ENCODE data around the gene BBLN. TPM values are rescaled to one million over a fixed set of nuclear protein-coding genes. Genes with fewer than 3 reads are reported as not detected.
A peak's percentile ranks its signal among the peaks of the same experiment; 100 is the strongest.
"Not testable (repeated sequence)": the region's sequence is repeated elsewhere in the genome, so short reads cannot be mapped to it uniquely, and the experiment has no call there.

The BBLN gene
- total RNA-seq = 78.1 TPM

GRCh38 chr9:128159784-128160602 lies at the start of gene BBLN:
Gene BBLN (plus strand): TSS chr9:128160265. CDS start chr9:128160408, 143 bp downstream.
- peaks cover 21% of the 10 kb centered on the region for H3K4me1 ChIP-seq (ENCODE audit: insufficient read depth, low read length)
- peak within 1 kb of the TSS; percentile 85 for H3K4me3 ChIP-seq (ENCODE audit: low read length)
- no peaks in the 10 kb centered on the region for H3K9me3 ChIP-seq (ENCODE audit: low read depth, low read length)
- no peaks in the 10 kb centered on the region for H3K27me3 ChIP-seq (ENCODE audit: insufficient read depth, low read length)

DNA sequence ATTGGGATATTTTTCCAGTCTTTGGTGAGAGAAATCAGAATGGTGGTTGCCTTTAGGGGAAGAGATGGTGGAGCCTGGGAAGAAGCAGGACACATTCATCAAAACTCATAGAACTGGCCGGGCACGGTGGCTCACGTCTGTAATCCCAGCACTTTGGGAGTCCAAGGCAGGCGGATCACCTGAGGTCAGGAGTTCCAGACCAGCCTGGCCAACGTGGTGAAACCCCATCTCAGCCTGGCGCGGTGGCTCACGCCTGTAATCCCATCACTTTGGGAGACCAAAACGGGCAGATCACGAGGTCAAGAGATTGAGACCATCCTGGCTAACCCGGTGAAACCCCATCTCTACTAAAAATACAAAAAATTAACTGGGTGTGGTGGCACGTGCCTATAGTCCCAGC lies 48.3 kb upstream of the BBLN start:
- H3K9me3 ChIP-seq (ENCODE audit: low read depth, low read length); H3K27me3 ChIP-seq (ENCODE audit: insufficient read depth, low read length); H3K4me3 ChIP-seq (ENCODE audit: low read length): not testable (repeated sequence)
- peaks cover 20% of the 10 kb centered on the region for H3K4me1 ChIP-seq (ENCODE audit: insufficient read depth, low read length)

DNA sequence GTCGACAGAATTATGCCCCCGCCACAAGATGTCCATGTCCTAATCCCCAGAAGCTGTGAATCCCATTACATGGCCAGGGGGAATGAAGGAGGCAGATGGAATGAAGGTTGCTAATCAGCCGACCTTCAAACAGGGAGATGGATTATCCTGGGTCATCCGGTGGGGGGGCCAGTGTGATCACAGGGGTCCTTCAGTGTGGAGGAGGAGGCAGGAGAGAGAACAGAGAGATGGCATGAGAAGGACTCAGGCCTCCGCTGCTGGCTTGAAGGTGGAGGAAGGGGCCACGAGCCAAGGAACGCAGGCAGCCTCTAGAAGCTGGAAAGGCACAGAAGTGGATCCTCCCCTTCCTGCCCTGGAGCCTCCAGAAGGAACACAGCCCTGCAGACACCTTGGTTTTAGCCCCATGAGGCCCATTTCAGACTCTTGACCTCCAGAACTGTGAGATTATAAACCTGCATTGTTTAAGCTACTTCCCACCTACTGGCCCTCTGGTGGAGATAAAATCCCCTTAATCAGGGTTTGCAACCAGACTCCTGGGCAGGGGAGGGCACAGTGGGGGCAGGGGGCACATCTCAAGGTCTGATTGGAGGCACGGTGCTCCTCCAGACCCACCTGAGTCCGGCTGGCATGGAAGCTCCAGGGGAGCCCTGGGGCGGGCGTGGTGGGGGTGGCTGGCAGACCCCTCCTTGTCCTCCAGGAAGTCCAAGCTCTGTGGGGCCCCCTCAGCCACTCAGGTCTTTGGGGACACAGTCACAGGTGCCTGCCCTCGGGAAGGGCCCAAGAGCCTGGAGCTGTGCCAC lies 46.3 kb upstream of the BBLN start:
- no peak overlapping the region for H3K4me3 ChIP-seq (ENCODE audit: low read length)
- no peaks in the 10 kb centered on the region for H3K27me3 ChIP-seq (ENCODE audit: insufficient read depth, low read length)
- peaks cover 31% of the 10 kb centered on the region for H3K4me1 ChIP-seq (ENCODE audit: insufficient read depth, low read length)
- H3K9me3 ChIP-seq (ENCODE audit: low read depth, low read length) = no peaks in the 10 kb centered on the region

DNA sequence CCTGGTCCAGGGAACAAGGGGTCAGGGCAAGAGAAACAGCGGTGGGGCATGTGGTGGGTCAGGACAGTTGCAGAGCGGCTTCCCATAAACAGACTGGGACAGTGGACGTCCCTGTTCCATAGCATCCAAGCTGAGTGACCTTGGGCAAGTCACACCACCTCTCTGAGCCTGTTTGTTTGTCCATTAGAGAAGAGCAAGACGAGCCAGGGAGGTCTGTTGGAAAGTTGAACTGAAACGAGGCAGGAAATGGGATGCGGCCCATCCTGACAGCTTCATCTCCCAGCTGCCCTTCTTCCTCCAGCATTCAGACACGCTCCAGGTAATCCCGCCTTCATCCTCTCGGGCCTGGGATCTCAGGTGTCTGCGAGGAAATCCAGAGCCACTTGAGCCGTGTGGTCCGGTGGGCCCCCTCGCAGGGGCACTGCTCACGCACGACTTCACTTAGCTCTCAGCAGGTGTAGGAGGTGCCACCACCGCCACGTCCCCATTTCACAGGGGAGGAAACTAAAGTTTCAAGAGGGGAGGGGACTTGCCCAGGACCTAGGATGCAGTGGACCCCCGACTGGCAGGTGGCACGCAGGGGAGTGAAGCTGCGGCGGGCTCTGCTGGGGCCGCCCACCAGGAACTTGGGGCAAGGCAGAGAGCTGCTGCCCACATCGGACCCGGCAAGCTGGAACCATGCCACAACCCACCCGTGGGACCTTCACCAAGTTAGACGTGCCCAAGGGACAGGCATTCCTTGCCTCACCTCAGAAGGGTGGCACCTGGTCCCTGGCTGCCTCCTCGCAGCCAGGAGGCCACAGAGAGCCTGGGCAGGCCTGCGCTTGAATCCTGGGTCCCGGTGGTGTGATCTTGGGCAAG lies 45.5 kb upstream of the BBLN start:
- Histone ChIP-seq H3K9me3 (ENCODE audit: low read depth, low read length) (no peaks in the 10 kb centered on the region), H3K4me1 (ENCODE audit: insufficient read depth, low read length) (peaks cover 31% of the 10 kb centered on the region), H3K4me3 (ENCODE audit: low read length) (no peak overlapping the region), H3K27me3 (ENCODE audit: insufficient read depth, low read length) (no peaks in the 10 kb centered on the region)

GRCh38 chr9:128115187-128116103 lies 44.6 kb upstream of the BBLN start:
- Histone ChIP-seq H3K4me3 (ENCODE audit: low read length) (no peak overlapping the region), H3K27me3 (ENCODE audit: insufficient read depth, low read length) (no peaks in the 10 kb centered on the region), H3K4me1 (ENCODE audit: insufficient read depth, low read length) (peaks cover 31% of the 10 kb centered on the region), H3K9me3 (ENCODE audit: low read depth, low read length) (no peaks in the 10 kb centered on the region)

DNA sequence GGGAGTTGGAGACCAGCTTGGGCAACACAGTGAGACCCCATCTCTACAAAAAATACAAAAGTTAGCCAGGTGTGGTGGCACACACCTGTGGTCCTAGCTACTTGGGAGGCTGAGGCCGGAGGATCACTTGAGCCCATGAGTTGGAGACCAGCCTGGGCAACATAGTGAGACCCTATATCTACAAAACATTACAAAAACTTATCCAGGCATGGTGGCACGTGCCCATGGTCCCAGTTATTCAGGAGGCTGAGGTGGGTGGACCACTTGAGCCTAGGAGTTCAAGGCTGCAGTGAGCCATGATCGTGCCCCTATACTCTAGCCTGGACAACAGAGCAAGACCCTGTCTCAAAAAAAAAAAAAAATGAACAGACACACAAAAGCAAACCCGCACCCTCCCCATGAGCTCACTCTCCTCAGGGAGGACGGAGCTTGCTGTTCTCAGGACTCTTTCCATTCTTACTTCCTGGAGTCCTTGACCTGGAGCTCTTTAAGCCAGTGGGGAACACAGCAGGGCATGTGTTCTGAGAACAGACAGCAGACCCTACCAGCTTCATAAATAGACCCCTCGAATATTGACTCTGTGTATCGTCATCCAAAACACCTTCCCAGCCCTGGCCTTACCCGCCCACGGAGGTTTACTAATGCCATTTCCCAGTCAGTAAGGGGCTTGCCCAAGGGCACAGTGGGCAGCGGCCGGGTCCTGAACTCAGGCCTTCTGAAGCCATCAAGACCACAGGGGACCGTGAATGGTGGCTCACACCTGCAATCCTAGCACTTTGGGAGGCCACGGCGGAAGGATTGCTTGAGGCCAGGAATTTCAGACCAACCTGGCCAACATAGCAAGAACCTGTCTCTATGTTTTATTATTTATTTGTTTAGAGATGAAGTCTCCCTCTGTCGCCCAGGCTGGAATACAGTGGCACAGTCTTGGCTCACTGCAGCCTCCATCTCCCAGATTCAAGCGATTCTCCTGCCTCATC lies 43.7 kb upstream of the BBLN start:
- Histone ChIP-seq H3K9me3 (ENCODE audit: low read depth, low read length) (no peaks in the 10 kb centered on the region), H3K4me3 (ENCODE audit: low read length) (no peak overlapping the region), H3K4me1 (ENCODE audit: insufficient read depth, low read length) (peaks cover 31% of the 10 kb centered on the region), H3K27me3 (ENCODE audit: insufficient read depth, low read length) (no peaks in the 10 kb centered on the region)

DNA sequence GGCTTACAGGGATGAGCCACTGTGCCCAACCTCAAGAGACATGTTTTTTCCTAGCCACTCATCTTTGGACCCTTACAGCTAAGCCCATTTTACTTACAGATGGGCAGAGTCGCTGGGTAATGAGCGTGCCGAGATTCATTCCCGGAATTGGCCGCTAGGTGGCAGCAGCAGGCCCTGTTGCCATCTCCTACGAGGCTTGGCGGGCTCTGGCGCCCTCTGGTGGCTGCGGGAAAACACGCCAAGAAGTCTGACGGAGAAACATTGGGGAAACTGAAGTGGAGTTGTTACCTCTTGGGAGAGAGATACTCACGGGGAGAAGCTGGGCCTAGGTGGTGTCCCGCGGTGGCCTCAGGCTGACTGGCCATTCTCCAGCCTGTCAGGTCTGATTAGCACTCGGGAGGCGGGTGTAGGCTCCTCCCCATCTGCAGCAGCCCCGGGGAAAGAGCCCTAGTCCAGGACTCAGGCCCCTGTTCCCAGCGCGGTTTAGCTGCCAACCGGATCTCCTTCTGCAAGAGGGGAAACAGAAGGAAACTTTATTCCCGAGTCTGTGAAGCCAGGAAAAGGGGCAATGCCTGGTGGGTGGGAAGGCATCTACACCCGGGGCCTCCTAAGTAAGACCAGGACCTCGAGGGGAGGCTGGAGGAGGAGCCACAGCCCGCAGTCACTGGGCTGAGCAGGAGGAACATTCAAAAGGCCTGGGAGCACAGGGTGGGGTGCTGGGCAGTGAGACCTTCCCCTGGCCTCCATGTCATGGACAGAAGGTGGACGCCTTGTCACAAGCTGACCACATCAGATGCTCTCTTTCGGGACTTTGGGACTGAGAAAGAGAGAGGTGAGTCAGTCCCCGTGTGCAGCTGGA lies 42.2 kb upstream of the BBLN start:
- H3K27me3 ChIP-seq (ENCODE audit: insufficient read depth, low read length) = no peaks in the 10 kb centered on the region
- H3K4me1 ChIP-seq (ENCODE audit: insufficient read depth, low read length) = peaks cover 31% of the 10 kb centered on the region
- no peaks in the 10 kb centered on the region for H3K9me3 ChIP-seq (ENCODE audit: low read depth, low read length)
- no peak overlapping the region for H3K4me3 ChIP-seq (ENCODE audit: low read length)

GRCh38 chr9:128118472-128118857 lies 41.6 kb upstream of the BBLN start:
- peaks cover 31% of the 10 kb centered on the region for H3K4me1 ChIP-seq (ENCODE audit: insufficient read depth, low read length)
- H3K9me3 ChIP-seq (ENCODE audit: low read depth, low read length) = no peaks in the 10 kb centered on the region
- H3K4me3 ChIP-seq (ENCODE audit: low read length) = no peak overlapping the region
- H3K27me3 ChIP-seq (ENCODE audit: insufficient read depth, low read length) = no peaks in the 10 kb centered on the region

DNA sequence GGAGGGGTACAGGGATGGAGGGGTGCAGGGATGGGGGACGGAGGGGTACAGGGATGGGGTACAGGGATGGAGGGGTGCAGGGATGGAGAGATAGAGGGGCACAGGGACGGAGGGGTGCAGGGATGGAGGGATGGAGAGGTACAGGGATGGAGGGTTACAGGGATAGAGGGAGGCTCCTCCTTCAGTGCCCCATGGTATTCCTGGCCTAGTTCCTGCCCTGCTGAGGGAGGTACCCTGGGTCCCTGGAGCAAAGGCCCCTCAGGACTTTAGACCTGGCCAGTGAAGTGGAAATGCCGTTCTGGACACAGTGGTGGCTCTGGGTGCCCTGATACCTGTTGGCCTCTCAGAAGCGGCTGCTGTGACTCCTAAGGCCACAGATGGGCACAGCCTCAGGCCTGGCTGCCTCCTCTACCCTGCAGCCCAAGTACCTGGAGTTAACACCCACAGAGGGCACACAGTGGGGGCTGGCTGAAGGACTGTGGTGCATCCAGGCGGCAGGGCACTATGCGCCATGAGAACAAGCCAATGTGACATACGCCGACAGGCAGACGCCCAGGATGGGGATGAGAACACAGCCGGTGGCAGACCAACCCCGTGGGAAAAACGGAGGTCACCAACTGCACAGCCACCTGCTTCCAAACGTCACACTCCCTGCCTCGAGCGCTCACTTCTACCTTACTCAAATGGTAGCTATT lies 40.9 kb upstream of the BBLN start:
- Histone ChIP-seq H3K27me3 (ENCODE audit: insufficient read depth, low read length) (no peaks in the 10 kb centered on the region), H3K4me3 (ENCODE audit: low read length) (no peak overlapping the region), H3K4me1 (ENCODE audit: insufficient read depth, low read length) (peaks cover 31% of the 10 kb centered on the region), H3K9me3 (ENCODE audit: low read depth, low read length) (no peaks in the 10 kb centered on the region)

- H3K27me3 ChIP-seq (ENCODE audit: insufficient read depth, low read length) = no peaks in the 10 kb centered on the region
- H3K4me1 ChIP-seq (ENCODE audit: insufficient read depth, low read length) = peaks cover 32% of the 10 kb centered on the region
- H3K9me3 ChIP-seq (ENCODE audit: low read depth, low read length) = no peaks in the 10 kb centered on the region
- no peak overlapping the region for H3K4me3 ChIP-seq (ENCODE audit: low read length)
These were observed 39.9 kb upstream of the BBLN start for GRCh38 chr9:128120061-128120740.

DNA sequence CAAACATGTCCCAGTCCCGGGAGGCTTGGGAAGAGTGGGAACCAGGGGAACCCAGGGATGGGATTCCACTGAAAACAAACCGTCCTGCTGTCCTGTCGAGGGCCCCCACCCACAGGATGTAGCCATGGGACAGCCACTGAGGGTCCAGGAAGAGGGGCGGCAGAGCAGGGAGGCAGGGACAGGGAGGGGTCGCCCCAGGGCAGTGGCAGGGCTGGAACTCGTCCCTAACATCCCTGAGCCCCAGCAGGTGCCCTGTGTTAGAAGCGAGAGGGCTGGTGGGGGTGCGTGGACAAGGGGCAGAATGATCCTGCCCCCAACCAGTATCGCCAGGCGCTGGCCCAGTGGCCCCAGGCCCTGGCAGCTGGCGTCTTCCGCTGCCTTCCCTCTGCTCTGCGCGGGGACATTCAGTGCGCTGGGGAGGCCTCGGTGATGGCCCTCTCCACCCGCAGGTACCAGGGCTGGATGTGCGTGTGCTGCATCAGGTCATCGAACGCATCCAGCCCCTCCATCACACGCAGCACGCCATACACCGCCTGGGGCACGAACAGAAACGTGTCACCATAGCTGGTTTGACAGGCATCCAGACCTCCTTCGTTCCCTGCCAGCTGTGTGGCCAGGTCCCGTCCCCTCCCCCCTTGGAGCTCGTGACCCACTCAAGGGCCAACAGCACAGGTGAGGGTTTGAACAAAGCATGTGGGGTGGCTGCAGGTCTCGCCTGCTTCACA lies 39.2 kb upstream of the BBLN start:
- Histone ChIP-seq H3K9me3 (ENCODE audit: low read depth, low read length) (no peaks in the 10 kb centered on the region), H3K4me1 (ENCODE audit: insufficient read depth, low read length) (peaks cover 32% of the 10 kb centered on the region)

More for the DNA sequence above, 39.2 kb upstream of the BBLN start:
- no peak overlapping the region for H3K4me3 ChIP-seq (ENCODE audit: low read length)
- no peaks in the 10 kb centered on the region for H3K27me3 ChIP-seq (ENCODE audit: insufficient read depth, low read length)
